NB4 (cell line): ENCODE results near the gene IL36A.

ENCODE experiments used
- POLR2A ChIP-seq: IDR thresholded peaks from 2 replicates; pipeline ENCODE4 v1.6.1; 2011; ENCODE audit warnings: mild to moderate bottlenecking; ENCODE audit not compliant: insufficient read length; ENCODE audit errors: extremely low read depth
- TF ChIP-seq, protein P1 (sequence below): IDR thresholded peaks from one replicate; pipeline ENCODE4 v1.5.1; 2012; ENCODE audit warnings: low read depth, low read length
- TF ChIP-seq, protein P2 (sequence below): IDR thresholded peaks from 2 replicates; pipeline ENCODE4 v1.6.1; 2011; ENCODE audit warnings: low read depth, low read length

DNA sequence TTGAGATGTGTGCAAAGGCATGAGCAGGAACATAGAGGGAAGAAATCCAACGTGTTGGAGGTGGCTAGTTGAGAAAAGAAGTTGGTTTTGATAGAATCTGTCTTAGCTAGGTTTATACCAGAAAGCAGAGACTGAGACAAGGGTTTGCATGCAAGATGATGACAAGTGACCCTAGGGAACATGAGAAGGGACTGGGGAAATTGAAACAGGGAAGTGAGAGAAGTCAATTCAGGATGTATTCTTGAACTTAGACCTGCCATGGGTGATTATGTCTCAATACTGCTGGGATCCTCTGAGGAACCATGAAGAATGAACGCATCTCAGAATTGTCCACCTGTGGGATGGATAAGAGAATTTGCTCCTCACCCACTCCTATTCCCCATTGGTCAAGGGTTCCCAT is 20.5 kb downstream of the IL36A start:
- TF ChIP-seq, protein P1, sequence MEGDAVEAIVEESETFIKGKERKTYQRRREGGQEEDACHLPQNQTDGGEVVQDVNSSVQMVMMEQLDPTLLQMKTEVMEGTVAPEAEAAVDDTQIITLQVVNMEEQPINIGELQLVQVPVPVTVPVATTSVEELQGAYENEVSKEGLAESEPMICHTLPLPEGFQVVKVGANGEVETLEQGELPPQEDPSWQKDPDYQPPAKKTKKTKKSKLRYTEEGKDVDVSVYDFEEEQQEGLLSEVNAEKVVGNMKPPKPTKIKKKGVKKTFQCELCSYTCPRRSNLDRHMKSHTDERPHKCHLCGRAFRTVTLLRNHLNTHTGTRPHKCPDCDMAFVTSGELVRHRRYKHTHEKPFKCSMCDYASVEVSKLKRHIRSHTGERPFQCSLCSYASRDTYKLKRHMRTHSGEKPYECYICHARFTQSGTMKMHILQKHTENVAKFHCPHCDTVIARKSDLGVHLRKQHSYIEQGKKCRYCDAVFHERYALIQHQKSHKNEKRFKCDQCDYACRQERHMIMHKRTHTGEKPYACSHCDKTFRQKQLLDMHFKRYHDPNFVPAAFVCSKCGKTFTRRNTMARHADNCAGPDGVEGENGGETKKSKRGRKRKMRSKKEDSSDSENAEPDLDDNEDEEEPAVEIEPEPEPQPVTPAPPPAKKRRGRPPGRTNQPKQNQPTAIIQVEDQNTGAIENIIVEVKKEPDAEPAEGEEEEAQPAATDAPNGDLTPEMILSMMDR, result no peak
- no peak for TF ChIP-seq POLR2A
- TF ChIP-seq, protein P2, sequence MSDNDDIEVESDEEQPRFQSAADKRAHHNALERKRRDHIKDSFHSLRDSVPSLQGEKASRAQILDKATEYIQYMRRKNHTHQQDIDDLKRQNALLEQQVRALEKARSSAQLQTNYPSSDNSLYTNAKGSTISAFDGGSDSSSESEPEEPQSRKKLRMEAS, result no peak
